Measurements from ENCODE around the gene KIAA1328.

KIAA1328 gene

DNA sequence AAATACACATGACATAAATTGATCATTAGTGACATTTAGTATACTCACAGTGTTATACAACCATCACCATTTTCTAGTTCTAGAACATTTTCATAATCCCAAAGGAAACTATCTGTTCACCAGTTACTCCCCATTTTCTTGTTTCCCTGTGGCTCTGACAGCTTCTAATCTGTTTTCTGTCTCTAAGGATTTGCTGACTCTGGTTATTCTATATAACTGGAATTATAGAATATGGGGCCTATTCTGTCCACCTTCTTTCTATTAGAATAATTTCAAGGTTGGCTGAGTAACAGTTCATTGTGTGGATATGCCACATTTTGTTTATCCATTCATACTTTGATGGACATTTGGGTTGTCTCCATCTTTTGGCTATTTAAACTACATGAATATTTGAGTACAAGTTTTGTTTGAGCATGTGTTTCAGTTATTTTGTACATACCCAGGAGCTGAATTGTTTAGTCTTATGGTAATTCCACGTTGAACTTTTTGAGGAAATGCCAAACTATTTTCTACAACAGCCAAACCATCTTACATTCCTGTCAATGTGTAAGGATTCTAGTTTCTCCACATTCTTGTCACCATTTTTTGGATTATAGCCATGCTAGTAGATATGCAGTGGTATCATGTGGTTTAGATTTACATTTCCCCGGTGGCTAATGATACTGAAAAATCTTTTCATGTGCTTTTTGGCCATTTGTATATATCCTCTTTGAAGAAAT is 20.5 kb downstream of the KIAA1328 start:
- peak; percentile 33 for DNase-seq (ENCODE audit: extremely low read depth, low read depth)
- no peak overlapping the region for H3K4me3 ChIP-seq (replicated peaks; ENCODE audit: low read depth, low read length)
- TF ChIP-seq, protein P1, sequence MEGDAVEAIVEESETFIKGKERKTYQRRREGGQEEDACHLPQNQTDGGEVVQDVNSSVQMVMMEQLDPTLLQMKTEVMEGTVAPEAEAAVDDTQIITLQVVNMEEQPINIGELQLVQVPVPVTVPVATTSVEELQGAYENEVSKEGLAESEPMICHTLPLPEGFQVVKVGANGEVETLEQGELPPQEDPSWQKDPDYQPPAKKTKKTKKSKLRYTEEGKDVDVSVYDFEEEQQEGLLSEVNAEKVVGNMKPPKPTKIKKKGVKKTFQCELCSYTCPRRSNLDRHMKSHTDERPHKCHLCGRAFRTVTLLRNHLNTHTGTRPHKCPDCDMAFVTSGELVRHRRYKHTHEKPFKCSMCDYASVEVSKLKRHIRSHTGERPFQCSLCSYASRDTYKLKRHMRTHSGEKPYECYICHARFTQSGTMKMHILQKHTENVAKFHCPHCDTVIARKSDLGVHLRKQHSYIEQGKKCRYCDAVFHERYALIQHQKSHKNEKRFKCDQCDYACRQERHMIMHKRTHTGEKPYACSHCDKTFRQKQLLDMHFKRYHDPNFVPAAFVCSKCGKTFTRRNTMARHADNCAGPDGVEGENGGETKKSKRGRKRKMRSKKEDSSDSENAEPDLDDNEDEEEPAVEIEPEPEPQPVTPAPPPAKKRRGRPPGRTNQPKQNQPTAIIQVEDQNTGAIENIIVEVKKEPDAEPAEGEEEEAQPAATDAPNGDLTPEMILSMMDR (IDR thresholded peaks at IDR 0.05; ENCODE audit: low read depth, low read length, missing control alignments) = no peak

DNA sequence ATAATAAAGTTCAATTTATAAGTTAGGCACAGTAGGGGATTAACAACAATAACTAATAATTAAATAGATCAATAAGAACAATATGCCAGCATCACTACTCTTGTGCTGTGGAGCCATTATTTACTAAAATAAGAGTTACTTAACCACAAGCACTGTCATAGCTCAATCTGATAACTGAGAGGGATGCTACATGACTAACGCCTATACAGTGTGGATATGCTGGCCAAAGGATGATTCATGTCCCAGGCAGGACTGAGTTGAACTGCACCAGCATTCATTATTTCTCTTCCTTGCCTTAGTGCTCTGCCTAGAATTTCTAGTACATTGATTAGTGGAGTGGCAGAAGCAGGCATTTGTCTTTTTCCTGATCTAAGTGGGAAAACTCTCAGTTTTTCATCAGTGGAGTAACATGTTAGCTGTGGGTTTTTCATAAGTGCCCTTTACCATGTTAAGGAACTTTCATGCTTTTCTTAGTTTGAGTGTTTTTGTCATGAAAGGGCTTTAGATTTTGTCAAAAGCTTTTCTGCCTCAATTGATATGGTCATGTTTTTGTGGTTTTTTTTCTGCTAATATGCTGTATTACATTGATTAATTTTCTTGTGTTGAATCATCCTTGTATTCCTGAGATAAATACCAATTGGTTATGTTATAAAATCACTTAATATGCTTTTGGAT is 21.7 kb downstream of the KIAA1328 start:
- no peak overlapping the region for H3K4me3 ChIP-seq (replicated peaks; ENCODE audit: low read depth, low read length)
- TF ChIP-seq, protein P1 (IDR thresholded peaks at IDR 0.05; ENCODE audit: low read depth, low read length, missing control alignments) = no peak
- peak; percentile 72 for DNase-seq (ENCODE audit: extremely low read depth, low read depth)

DNA sequence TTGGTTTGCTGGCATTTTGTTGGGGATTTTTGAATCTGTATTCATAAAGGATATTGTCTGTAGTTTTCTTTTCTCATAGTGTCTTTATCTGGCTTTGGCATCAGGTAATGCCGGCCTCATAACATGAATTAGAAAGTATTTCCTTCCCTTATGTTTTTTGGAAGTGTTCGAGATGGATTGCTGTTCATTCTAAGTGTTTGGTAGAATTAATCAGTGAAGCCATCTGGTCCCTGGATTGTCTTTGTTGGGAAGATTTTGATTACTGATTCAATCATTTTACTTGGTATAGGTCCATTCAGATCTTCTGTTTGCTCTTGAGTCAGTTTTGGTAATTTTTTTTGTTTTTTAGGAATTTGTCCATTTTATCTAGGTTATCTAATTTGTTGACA is 22.3 kb downstream of the KIAA1328 start:
- TF ChIP-seq, protein P1 (IDR thresholded peaks at IDR 0.05; ENCODE audit: low read depth, low read length, missing control alignments) = no peak
- no peak for DNase-seq (ENCODE audit: extremely low read depth, low read depth)
- no peak overlapping the region for H3K4me3 ChIP-seq (replicated peaks; ENCODE audit: low read depth, low read length)

DNA sequence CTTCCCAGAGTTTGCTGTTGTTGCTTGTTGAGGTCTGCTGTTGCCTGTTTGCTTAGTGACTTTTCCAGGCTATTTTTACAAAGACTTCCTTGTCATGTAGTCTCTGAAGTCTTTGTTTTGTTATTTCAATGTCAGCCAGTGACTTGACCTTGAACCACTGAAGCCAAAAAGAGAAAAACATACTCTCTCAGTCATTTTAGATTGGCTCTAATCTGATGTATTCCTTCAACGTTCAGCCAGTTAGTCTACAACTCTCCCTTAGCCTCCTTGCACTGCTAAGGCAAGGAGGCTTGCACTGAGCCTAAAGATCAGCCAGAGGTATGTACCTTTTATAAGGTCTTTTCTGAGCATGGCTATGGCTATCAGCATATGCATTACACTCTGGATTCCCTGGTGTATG is 27.9 kb downstream of the KIAA1328 start:
- TF ChIP-seq, protein P1 (IDR thresholded peaks at IDR 0.05; ENCODE audit: low read depth, low read length, missing control alignments) = no peak
- no peak overlapping the region for H3K4me3 ChIP-seq (replicated peaks; ENCODE audit: low read depth, low read length)
- DNase-seq (ENCODE audit: extremely low read depth, low read depth) = no peak

DNA sequence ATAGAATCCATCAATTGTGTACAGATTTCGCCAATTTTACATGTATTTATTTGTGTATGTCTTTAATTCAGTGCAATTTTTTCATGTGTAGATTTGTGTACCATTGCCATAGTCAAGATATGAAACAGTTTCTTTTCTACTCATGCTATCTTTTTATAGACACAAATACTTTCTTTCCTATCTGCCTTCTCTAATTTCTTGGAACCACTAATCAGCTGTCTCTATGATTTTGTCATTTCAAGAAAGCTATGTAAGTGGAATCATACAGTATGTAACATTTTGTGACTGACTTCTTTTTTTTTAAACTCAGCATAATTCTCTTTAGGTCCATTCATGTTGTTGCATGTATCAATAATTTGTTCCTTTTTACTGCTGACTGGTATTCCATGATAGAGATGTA is 33.3 kb downstream of the KIAA1328 start:
- no peak for DNase-seq (ENCODE audit: extremely low read depth, low read depth)
- TF ChIP-seq, protein P1 (IDR thresholded peaks at IDR 0.05; ENCODE audit: low read depth, low read length, missing control alignments) = no peak
- H3K4me3 ChIP-seq (replicated peaks; ENCODE audit: low read depth, low read length) = no peak overlapping the region

DNA sequence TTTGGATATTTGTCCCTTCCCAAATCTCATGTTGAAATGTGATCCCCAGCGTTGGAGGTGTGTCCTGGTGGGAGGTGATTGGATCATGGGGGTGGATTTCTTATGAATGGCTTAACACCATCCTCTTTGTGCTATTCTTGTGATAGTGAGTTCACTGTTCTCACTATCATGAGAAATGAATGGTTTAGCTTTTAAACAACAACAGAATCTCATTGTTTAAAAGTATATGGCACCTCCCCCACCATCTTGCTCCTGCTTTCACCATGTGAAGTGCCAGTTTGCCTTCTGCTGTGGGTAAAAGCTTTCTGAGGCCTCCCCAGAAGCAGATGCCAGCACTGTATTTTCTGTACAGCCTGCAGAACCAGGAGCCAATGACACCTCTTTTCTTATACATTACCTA is 38.1 kb downstream of the KIAA1328 start:
- TF ChIP-seq, protein P1 (IDR thresholded peaks at IDR 0.05; ENCODE audit: low read depth, low read length, missing control alignments) = no peak
- no peak for DNase-seq (ENCODE audit: extremely low read depth, low read depth)

More for the DNA sequence above, 38.1 kb downstream of the KIAA1328 start:
- no peak overlapping the region for H3K4me3 ChIP-seq (replicated peaks; ENCODE audit: low read depth, low read length)

Measured in HFF-Myc (cell line).